ENCODE measurements around the gene AHDC1.

The AHDC1 gene

GRCh38 chr1:27634177-27634984 lies 30.4 kb upstream of the AHDC1 start:
- H4K20me1 ChIP-seq (ENCODE audit: insufficient read depth) = no peaks in the 10 kb centered on the region
- H3K9ac ChIP-seq = no peak overlapping the region
- H3K36me3 ChIP-seq (ENCODE audit: insufficient read depth) = no peaks in the 10 kb centered on the region
- H3K27me3 ChIP-seq (ENCODE audit: insufficient read depth, low read depth) = no peaks in the 10 kb centered on the region
- peaks cover 35% of the 10 kb centered on the region for H3K4me1 ChIP-seq (ENCODE audit: low read depth, poor library complexity, severe bottlenecking)
- 0 out of 2 replicates have a peak overlapping the region, but pooled peaks have one; percentile 6 for H2AFZ ChIP-seq (ENCODE audit: low read depth)
- no peak for TF ChIP-seq CTCF (conservative IDR thresholded peaks at IDR 0.05; ENCODE audit: low read depth, low read length)
- H3K79me2 ChIP-seq (ENCODE audit: insufficient read depth, low read depth) = no peaks in the 10 kb centered on the region
- no peak overlapping the region for H3K4me3 ChIP-seq (IDR thresholded peaks at IDR 0.05; ENCODE audit: insufficient read depth, low read depth, low read length)
- H3K27ac ChIP-seq = no peak overlapping the region
- H3K4me2 ChIP-seq = no peak overlapping the region

GRCh38 chr1:27633640-27634176 lies 29.8 kb upstream of the AHDC1 start:
- no peak for TF ChIP-seq CTCF (conservative IDR thresholded peaks at IDR 0.05; ENCODE audit: low read depth, low read length)
- H4K20me1 ChIP-seq (ENCODE audit: insufficient read depth) = no peaks in the 10 kb centered on the region
- no peaks in the 10 kb centered on the region for H3K27me3 ChIP-seq (ENCODE audit: insufficient read depth, low read depth)
- H3K9ac ChIP-seq = no peak overlapping the region
- 0 out of 2 replicates have a peak overlapping the region, but pooled peaks have one; percentile 6 for H2AFZ ChIP-seq (ENCODE audit: low read depth)
- H3K4me2 ChIP-seq = peak overlapping the region; percentile 40; the same call in 1 of the 2 replicates
- H3K36me3 ChIP-seq (ENCODE audit: insufficient read depth) = no peaks in the 10 kb centered on the region
- no peaks in the 10 kb centered on the region for H3K79me2 ChIP-seq (ENCODE audit: insufficient read depth, low read depth)
- no peak overlapping the region for H3K4me3 ChIP-seq (IDR thresholded peaks at IDR 0.05; ENCODE audit: insufficient read depth, low read depth, low read length)
- H3K4me1 ChIP-seq (ENCODE audit: low read depth, poor library complexity, severe bottlenecking) = peaks cover 37% of the 10 kb centered on the region
- no peak overlapping the region for H3K27ac ChIP-seq

- Histone ChIP-seq H3K27ac (peak overlapping the region; percentile 45), H3K4me1 (ENCODE audit: low read depth, poor library complexity, severe bottlenecking) (peaks cover 37% of the 10 kb centered on the region), H3K27me3 (ENCODE audit: insufficient read depth, low read depth) (no peaks in the 10 kb centered on the region), H3K36me3 (ENCODE audit: insufficient read depth) (no peaks in the 10 kb centered on the region), H3K9ac (no peak overlapping the region; the same call in 1 of the 2 replicates), H4K20me1 (ENCODE audit: insufficient read depth) (no peaks in the 10 kb centered on the region), H3K4me2 (peak overlapping the region; percentile 40; the same call in 1 of the 2 replicates), H3K4me3 (IDR thresholded peaks at IDR 0.05; ENCODE audit: insufficient read depth, low read depth, low read length) (no peak overlapping the region), H2AFZ (ENCODE audit: low read depth) (peak overlapping the region; percentile 49; the same call in 1 of the 2 replicates), H3K79me2 (ENCODE audit: insufficient read depth, low read depth) (no peaks in the 10 kb centered on the region)
- no peak for TF ChIP-seq CTCF (conservative IDR thresholded peaks at IDR 0.05; ENCODE audit: low read depth, low read length)
These were observed 29.3 kb upstream of the AHDC1 start for GRCh38 chr1:27633298-27633610.

- no peaks in the 10 kb centered on the region for H3K79me2 ChIP-seq (ENCODE audit: insufficient read depth, low read depth)
- H3K4me3 ChIP-seq (IDR thresholded peaks at IDR 0.05; ENCODE audit: insufficient read depth, low read depth, low read length) = no peak overlapping the region
- H4K20me1 ChIP-seq (ENCODE audit: insufficient read depth) = no peaks in the 10 kb centered on the region
- H3K36me3 ChIP-seq (ENCODE audit: insufficient read depth) = no peaks in the 10 kb centered on the region
- peaks cover 37% of the 10 kb centered on the region for H3K4me1 ChIP-seq (ENCODE audit: low read depth, poor library complexity, severe bottlenecking)
- no peaks in the 10 kb centered on the region for H3K27me3 ChIP-seq (ENCODE audit: insufficient read depth, low read depth)
- TF ChIP-seq CTCF (conservative IDR thresholded peaks at IDR 0.05; ENCODE audit: low read depth, low read length) = no peak
- peak overlapping the region; percentile 49; the same call in 1 of the 2 replicates for H2AFZ ChIP-seq (ENCODE audit: low read depth)
- peak overlapping the region; percentile 14; the same call in 1 of the 2 replicates for H3K9ac ChIP-seq
- H3K4me2 ChIP-seq = peak overlapping the region; percentile 40
- peak overlapping the region; percentile 45 for H3K27ac ChIP-seq
These were observed 28.7 kb upstream of the AHDC1 start for GRCh38 chr1:27632387-27633297.

All from KMS-11 (cell line).